GM23338 (cell line): Measurements from ENCODE around the gene ZBTB46. TPM values are rescaled to one million over a fixed set of nuclear protein-coding genes. Genes with fewer than 3 reads are reported as not detected.

Experiments
- ATAC-seq: fragments of 200-7000 bp; cut with Tn5 transposase; 3 replicates; pipeline ENCODE4 v1.9.1; 2020
- DNase-seq: peaks from one replicate; pipeline ENCODE4 v3.0.0-alpha.2; 2015; ENCODE audit warnings: low spot score
- H2AFZ ChIP-seq: fragments of 200-600 bp; sonication (generic); 2 replicates; pipeline ENCODE4 v1.8.0; 2016; ENCODE audit warnings: antibody characterized with exemption, mild to moderate bottlenecking, moderate library complexity
- H3F3A ChIP-seq: fragments of 200-600 bp; sonication (generic); replicated peaks from 2 replicates; pipeline ENCODE4 v1.8.0; 2017; ENCODE audit warnings: antibody characterized with exemption, mixed run types, low read depth
- H3K27ac ChIP-seq: fragments of 200-600 bp; sonication (generic); 2 replicates; pipeline ENCODE4 v1.6.1; 2016; ENCODE audit warnings: low read depth
- H3K27me3 ChIP-seq: fragments of 200-600 bp; sonication (generic); 2 replicates; pipeline ENCODE4 v1.8.0; 2016; ENCODE audit warnings: mild to moderate bottlenecking, mixed run types, moderate library complexity; ENCODE audit not compliant: insufficient read depth
- H3K36me3 ChIP-seq: fragments of 200-600 bp; sonication (generic); 2 replicates; pipeline ENCODE4 v1.8.0; 2016; ENCODE audit warnings: mild to moderate bottlenecking; ENCODE audit not compliant: insufficient read depth
- H3K4me1 ChIP-seq: fragments of 200-600 bp; sonication (generic); 2 replicates; pipeline ENCODE4 v1.8.0; 2016; ENCODE audit warnings: mild to moderate bottlenecking, moderate library complexity; ENCODE audit not compliant: insufficient read depth
- H3K4me2 ChIP-seq: fragments of 200-600 bp; sonication (generic); 2 replicates; pipeline ENCODE4 v1.7.1; 2017; ENCODE audit warnings: mixed run types
- H3K4me3 ChIP-seq: fragments of 200-600 bp; sonication (generic); 2 replicates; pipeline ENCODE4 v1.6.1; 2016; ENCODE audit warnings: mixed run types
- H3K79me2 ChIP-seq: fragments of 200-600 bp; sonication (generic); replicated peaks from 2 replicates; pipeline ENCODE4 v1.8.0; 2017; ENCODE audit warnings: mild to moderate bottlenecking; ENCODE audit not compliant: insufficient read depth
- H3K9me2 ChIP-seq: fragments of 200-600 bp; sonication (generic); 2 replicates; pipeline ENCODE4 v1.8.0; 2017; ENCODE audit not compliant: insufficient read depth
- H4K20me1 ChIP-seq: fragments of 200-600 bp; sonication (generic); replicated peaks from 2 replicates; pipeline ENCODE4 v1.8.0; 2017; ENCODE audit warnings: mild to moderate bottlenecking; ENCODE audit not compliant: insufficient read depth
- H3K27ac Mint-ChIP-seq: 2 replicates; pipeline ENCODE4 v1.8.0; 2020; ENCODE audit warnings: inconsistent platforms, mild to moderate bottlenecking, moderate library complexity, mixed read lengths
- H3K27me3 Mint-ChIP-seq: 3 replicates; pipeline ENCODE4 v1.8.0; 2022; ENCODE audit warnings: low read depth, mild to moderate bottlenecking, moderate library complexity, mixed read lengths, inconsistent platforms; ENCODE audit not compliant: insufficient read depth, poor library complexity
- H3K36me3 Mint-ChIP-seq: 3 replicates; pipeline ENCODE4 v1.8.0; 2021; ENCODE audit warnings: low read depth, mild to moderate bottlenecking, inconsistent platforms, moderate library complexity, mixed read lengths
- H3K4me1 Mint-ChIP-seq: 3 replicates; pipeline ENCODE4 v1.8.0; 2020; ENCODE audit warnings: mild to moderate bottlenecking, inconsistent platforms, mixed read lengths
- H3K4me3 Mint-ChIP-seq: 3 replicates; pipeline ENCODE4 v1.8.0; 2021; ENCODE audit warnings: moderate library complexity, mild to moderate bottlenecking, inconsistent platforms, mixed read lengths
- H3K9me3 Mint-ChIP-seq: 3 replicates; pipeline ENCODE4 v1.8.0; 2020; ENCODE audit warnings: moderate library complexity, mild to moderate bottlenecking, inconsistent platforms, mixed read lengths
- CREB1 ChIP-seq: fragments of 250-450 bp; sonication (Bioruptor Pico); IDR thresholded peaks from 2 replicates; pipeline ENCODE4 v1.5.0; 2020; ENCODE audit warnings: low read depth, mild to moderate bottlenecking, moderate library complexity
- ETS1 ChIP-seq: IDR thresholded peaks from 2 replicates; pipeline ENCODE4 v1.6.1; 2016; ENCODE audit warnings: antibody characterized with exemption
- EZH2 ChIP-seq: fragments of 200-600 bp; sonication (generic); IDR thresholded peaks from one replicate; pipeline ENCODE4 v1.8.0; 2017; ENCODE audit warnings: antibody characterized with exemption, mild to moderate bottlenecking, low read depth; ENCODE audit not compliant: unreplicated experiment
- EZH2phosphoT487 ChIP-seq: fragments of 200-600 bp; sonication (generic); IDR thresholded peaks from one replicate; pipeline ENCODE4 v1.8.1; 2018; ENCODE audit warnings: antibody characterized with exemption; ENCODE audit not compliant: unreplicated experiment
- JUNB ChIP-seq: IDR thresholded peaks from one replicate; pipeline ENCODE4 v1.6.1; 2016; ENCODE audit warnings: antibody characterized with exemption; ENCODE audit not compliant: unreplicated experiment
- NANOG ChIP-seq: IDR thresholded peaks from 2 replicates; pipeline ENCODE4 v1.6.1; 2016; ENCODE audit warnings: antibody characterized with exemption, borderline replicate concordance
- ZNF331 ChIP-seq: fragments of 250-450 bp; sonication (Bioruptor Pico); IDR thresholded peaks from 2 replicates; pipeline ENCODE4 v1.5.0; 2020; ENCODE audit warnings: low read depth, mild to moderate bottlenecking, moderate library complexity
- polyA plus RNA-seq: library from polyadenylated mRNA; unstranded; fragments of >200 nt; fragmentation: Nextera tagmentation; extraction: Ambion mirVana; gene quantifications from 2 replicates; pipeline ENCODE4 v1.2.1, GENCODE V29; 2016
- total RNA-seq: library from RNA; depleted of rRNA; stranded (reverse); fragments of >200 nt; shearing (Covaris generic); gene quantifications from 2 replicates; pipeline ENCODE4 v1.2.3, GENCODE V29; 2014
- TF ChIP-seq, protein P1 (sequence below): fragments of 250-450 bp; sonication (Bioruptor Pico); IDR thresholded peaks from 2 replicates; pipeline ENCODE4 v1.5.0; 2020; ENCODE audit warnings: mild to moderate bottlenecking, moderate library complexity
- TF ChIP-seq, protein P2 (sequence below): IDR thresholded peaks from one replicate; pipeline ENCODE4 v1.6.1; 2018; ENCODE audit warnings: antibody characterized with exemption; ENCODE audit not compliant: unreplicated experiment

Gene ZBTB46
- total and polyA plus RNA-seq, 2 experiments from 2014 or later: 3.2 to 26.9 TPM

GRCh38 chr20:63703976-63704748 is 126.9 kb downstream of the ZBTB46 start:
- Mint-ChIP-seq H3K9me3 (no peaks in the 10 kb centered on the region), H3K4me3 (no peak overlapping the region), H3K27me3 (peaks cover 12% of the 10 kb centered on the region), H3K4me1 (peaks cover 10% of the 10 kb centered on the region), H3K27ac (no peak overlapping the region), H3K36me3 (peaks cover 20% of the 10 kb centered on the region)
- Histone ChIP-seq H3K4me3 (no peak overlapping the region), H3F3A (peaks cover 8% of the 10 kb centered on the region; the same call in 1 of the 2 replicates), H3K9me2 (no peaks in the 10 kb centered on the region), H3K79me2 (peaks cover 16% of the 10 kb centered on the region), H2AFZ (no peak overlapping the region), H3K27ac (no peak overlapping the region), H3K36me3 (no peaks in the 10 kb centered on the region), H4K20me1 (peaks cover 11% of the 10 kb centered on the region), H3K27me3 (no peaks in the 10 kb centered on the region), H3K4me1 (no peaks in the 10 kb centered on the region; the same call in 1 of the 2 replicates), H3K4me2 (no peak overlapping the region)
- TF ChIP-seq, protein P1, sequence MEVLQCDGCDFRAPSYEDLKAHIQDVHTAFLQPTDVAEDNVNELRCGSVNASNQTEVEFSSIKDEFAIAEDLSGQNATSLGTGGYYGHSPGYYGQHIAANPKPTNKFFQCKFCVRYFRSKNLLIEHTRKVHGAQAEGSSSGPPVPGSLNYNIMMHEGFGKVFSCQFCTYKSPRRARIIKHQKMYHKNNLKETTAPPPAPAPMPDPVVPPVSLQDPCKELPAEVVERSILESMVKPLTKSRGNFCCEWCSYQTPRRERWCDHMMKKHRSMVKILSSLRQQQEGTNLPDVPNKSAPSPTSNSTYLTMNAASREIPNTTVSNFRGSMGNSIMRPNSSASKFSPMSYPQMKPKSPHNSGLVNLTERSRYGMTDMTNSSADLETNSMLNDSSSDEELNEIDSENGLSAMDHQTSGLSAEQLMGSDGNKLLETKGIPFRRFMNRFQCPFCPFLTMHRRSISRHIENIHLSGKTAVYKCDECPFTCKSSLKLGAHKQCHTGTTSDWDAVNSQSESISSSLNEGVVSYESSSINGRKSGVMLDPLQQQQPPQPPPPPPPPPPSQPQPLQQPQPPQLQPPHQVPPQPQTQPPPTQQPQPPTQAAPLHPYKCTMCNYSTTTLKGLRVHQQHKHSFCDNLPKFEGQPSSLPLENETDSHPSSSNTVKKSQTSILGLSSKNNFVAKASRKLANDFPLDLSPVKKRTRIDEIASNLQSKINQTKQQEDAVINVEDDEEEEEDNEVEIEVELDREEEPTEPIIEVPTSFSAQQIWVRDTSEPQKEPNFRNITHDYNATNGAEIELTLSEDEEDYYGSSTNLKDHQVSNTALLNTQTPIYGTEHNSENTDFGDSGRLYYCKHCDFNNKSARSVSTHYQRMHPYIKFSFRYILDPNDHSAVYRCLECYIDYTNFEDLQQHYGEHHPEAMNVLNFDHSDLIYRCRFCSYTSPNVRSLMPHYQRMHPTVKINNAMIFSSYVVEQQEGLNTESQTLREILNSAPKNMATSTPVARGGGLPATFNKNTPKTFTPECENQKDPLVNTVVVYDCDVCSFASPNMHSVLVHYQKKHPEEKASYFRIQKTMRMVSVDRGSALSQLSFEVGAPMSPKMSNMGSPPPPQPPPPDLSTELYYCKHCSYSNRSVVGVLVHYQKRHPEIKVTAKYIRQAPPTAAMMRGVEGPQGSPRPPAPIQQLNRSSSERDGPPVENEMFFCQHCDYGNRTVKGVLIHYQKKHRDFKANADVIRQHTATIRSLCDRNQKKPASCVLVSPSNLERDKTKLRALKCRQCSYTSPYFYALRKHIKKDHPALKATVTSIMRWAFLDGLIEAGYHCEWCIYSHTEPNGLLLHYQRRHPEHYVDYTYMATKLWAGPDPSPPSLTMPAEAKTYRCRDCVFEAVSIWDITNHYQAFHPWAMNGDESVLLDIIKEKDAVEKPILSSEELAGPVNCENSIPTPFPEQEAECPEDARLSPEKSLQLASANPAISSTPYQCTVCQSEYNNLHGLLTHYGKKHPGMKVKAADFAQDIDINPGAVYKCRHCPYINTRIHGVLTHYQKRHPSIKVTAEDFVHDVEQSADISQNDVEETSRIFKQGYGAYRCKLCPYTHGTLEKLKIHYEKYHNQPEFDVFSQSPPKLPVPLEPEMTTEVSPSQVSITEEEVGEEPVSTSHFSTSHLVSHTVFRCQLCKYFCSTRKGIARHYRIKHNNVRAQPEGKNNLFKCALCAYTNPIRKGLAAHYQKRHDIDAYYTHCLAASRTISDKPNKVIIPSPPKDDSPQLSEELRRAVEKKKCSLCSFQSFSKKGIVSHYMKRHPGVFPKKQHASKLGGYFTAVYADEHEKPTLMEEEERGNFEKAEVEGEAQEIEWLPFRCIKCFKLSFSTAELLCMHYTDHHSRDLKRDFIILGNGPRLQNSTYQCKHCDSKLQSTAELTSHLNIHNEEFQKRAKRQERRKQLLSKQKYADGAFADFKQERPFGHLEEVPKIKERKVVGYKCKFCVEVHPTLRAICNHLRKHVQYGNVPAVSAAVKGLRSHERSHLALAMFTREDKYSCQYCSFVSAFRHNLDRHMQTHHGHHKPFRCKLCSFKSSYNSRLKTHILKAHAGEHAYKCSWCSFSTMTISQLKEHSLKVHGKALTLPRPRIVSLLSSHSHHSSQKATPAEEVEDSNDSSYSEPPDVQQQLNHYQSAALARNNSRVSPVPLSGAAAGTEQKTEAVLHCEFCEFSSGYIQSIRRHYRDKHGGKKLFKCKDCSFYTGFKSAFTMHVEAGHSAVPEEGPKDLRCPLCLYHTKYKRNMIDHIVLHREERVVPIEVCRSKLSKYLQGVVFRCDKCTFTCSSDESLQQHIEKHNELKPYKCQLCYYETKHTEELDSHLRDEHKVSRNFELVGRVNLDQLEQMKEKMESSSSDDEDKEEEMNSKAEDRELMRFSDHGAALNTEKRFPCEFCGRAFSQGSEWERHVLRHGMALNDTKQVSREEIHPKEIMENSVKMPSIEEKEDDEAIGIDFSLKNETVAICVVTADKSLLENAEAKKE (CRISPR knock-in tag): no peak
- no peak for TF ChIP-seq NANOG
- TF ChIP-seq JUNB: no peak
- no peak for TF ChIP-seq CREB1 (CRISPR knock-in tag)
- TF ChIP-seq, protein P2, sequence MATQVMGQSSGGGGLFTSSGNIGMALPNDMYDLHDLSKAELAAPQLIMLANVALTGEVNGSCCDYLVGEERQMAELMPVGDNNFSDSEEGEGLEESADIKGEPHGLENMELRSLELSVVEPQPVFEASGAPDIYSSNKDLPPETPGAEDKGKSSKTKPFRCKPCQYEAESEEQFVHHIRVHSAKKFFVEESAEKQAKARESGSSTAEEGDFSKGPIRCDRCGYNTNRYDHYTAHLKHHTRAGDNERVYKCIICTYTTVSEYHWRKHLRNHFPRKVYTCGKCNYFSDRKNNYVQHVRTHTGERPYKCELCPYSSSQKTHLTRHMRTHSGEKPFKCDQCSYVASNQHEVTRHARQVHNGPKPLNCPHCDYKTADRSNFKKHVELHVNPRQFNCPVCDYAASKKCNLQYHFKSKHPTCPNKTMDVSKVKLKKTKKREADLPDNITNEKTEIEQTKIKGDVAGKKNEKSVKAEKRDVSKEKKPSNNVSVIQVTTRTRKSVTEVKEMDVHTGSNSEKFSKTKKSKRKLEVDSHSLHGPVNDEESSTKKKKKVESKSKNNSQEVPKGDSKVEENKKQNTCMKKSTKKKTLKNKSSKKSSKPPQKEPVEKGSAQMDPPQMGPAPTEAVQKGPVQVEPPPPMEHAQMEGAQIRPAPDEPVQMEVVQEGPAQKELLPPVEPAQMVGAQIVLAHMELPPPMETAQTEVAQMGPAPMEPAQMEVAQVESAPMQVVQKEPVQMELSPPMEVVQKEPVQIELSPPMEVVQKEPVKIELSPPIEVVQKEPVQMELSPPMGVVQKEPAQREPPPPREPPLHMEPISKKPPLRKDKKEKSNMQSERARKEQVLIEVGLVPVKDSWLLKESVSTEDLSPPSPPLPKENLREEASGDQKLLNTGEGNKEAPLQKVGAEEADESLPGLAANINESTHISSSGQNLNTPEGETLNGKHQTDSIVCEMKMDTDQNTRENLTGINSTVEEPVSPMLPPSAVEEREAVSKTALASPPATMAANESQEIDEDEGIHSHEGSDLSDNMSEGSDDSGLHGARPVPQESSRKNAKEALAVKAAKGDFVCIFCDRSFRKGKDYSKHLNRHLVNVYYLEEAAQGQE: no peak
- TF ChIP-seq EZH2: no peak
- TF ChIP-seq ETS1: no peak
- TF ChIP-seq ZNF331 (CRISPR knock-in tag): no peak
- no peak for TF ChIP-seq EZH2phosphoT487
- ATAC-seq: no peak
- no peak for DNase-seq
